SH-SY5Y (cell line): ENCODE data around the gene SLC7A10.

Experiments used
- GATA2 ChIP-seq: IDR thresholded peaks from 2 replicates; pipeline ENCODE4 v1.6.1; 2011; ENCODE audit warnings: mild to moderate bottlenecking, low read depth, low read length
- GATA3 ChIP-seq: IDR thresholded peaks from 2 replicates; pipeline ENCODE4 v1.6.1; 2011; ENCODE audit warnings: low read depth, mild to moderate bottlenecking, low read length, moderate library complexity

DNA sequence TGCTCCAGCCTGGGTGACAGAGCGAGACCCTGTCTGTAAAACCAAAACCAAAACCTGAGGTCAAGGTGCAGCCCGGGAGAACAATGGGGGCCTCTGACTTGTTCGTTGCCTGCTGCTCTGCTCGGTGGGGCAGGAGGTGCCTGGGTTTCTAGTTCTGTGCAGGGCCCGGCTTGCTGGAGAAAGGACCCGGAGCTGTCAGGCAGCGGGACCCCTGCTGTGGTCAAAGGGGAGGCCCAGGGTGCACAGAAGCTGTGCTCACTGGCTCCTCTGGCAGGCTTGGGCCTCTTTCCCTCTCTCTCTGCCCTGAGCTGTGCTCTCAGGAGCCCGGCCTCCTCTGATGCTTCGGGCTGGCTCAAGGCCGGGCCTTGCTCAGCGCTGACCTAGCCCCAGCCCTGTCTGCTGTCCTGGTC, 28.1 kb downstream of the SLC7A10 start:
- TF ChIP-seq GATA2 = no peak
- no peak for TF ChIP-seq GATA3
